Measurements from ENCODE around the gene SMPD4. TPM values are rescaled to one million over a fixed set of nuclear protein-coding genes. Genes with fewer than 3 reads are reported as not detected.
"Not testable (repeated sequence)": the region's sequence is repeated elsewhere in the genome, so short reads cannot be mapped to it uniquely, and the experiment has no call there.

SMPD4 gene
- total RNA-seq, 2 donors from 2014 or later: 20.7 to 23.8 TPM

DNA sequence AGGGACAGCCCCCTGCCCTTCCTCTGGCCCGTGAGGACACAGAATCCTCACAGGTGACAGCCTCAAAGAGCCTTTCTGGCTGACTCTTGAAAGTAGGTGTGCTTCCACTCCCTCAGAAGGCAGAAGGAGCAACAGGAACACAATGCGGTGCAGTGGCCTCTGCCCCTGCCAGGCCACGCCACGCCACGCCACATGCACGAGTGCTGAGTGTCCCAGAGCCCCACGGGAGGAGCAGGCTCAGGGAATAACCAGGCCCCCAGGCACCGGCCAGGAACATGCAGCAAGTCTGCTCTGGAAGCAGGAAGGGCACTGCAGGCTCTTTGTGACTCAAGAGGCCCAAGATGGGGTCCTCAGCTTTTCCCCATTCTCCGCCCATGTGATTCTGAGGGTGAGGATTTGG is 18.4 kb downstream of the SMPD4 start:
- Histone ChIP-seq H3K36me3 (peaks cover 38% of the 10 kb centered on the region), H3K4me1 (peaks cover 0 to 4% of the 10 kb centered on the region in 2 donors), H3K9me3 (no peaks in the 10 kb centered on the region), H3K27me3 (no peaks in the 10 kb centered on the region), H3K4me3 (no peak overlapping the region), H3K27ac (no peak overlapping the region)
- no peak for DNase-seq (ENCODE audit: low spot score)
- TF ChIP-seq CTCF (IDR thresholded peaks at IDR 0.05): no peak

DNA sequence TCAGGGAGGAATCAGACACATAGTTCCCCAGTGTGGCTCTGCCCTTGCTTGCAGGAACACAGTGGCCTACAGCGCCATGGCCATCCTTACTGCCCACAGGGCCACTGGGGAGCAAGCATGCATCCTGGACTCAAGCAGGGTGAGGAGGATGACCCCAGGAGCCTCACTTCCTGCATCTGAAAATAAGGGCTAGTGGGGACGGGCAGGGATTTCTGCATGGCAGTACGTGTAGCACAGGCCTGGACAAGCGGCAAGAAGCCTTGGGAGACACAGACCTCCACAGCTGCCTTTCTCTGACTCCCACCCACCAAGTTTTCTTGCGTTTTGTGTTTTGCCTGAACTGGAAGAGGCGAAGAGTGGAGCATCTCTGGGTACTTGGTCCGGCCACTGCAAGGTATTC is 18.9 kb downstream of the SMPD4 start:
- H3K36me3 ChIP-seq: peaks cover 33% of the 10 kb centered on the region
- H3K9me3 ChIP-seq; H3K4me3 ChIP-seq; H3K27me3 ChIP-seq; DNase-seq (ENCODE audit: low spot score); H3K27ac ChIP-seq; H3K4me1 ChIP-seq: not testable (repeated sequence)

DNA sequence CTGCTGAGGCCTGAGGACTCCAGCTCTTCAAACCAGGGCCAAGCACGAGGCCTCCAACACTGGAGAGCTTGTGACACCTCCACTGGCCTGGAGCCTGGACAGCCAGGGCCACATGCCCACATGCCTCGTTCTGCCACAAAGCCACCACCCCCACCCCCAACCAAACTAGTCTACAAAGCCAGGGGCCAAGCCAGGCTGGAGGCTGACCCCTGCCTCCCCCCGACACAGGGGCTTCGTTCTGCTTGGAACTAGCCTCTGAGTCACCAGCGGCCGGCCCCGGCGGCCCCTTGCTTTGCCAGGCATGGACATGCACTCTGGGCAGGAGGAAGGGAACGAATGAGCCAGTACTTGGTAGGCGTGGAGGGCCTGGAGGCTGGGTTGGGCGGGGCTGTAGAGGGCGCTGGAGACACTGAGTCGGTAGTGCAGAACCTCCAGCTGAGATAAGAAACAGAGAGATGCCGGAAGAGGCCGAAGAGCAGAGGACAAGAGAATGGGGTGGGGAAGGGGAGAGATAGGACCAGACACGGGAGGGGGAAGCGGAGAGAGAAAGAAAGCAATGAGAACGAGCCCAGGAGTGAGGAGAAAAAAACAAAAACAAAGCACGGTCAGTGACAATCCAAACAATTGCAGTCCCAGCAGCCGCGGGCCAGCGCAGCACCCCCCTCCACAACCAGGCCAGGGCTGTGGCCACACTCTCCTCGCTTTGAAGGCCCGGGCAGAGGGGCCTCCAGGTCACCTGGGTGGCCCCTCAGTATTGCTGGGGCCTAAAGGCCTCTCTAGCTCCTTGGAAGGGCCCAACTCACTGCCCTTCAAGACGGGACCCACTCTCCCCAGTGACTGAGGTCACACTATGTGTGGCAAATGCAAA is 20.3 kb downstream of the SMPD4 start:
- not testable (repeated sequence) for H3K9me3 ChIP-seq; H3K27me3 ChIP-seq; H3K4me1 ChIP-seq; DNase-seq (ENCODE audit: low spot score); H3K4me3 ChIP-seq
- Histone ChIP-seq H3K27ac (peak overlapping the region; percentile 26 to 61), H3K36me3 (peaks cover 25% of the 10 kb centered on the region)

DNA sequence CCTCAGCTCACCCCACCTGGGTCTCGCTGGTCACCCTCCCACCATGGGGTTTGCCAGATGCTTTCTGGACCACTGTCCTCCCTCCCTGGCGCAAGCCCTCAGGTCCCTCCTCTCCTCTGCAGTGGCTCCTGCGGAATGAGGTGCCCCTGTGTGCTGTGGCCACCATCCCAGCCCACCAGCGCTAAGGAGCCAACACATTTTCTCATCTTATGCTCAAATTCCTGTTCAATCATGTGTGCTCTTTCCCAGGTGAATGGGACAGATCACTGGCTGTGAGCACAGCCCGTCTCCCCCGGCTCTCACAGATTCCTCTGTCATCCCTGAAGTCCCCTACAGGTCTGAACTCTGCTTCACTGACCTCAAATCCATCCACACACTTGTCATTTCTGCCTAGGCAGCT is 21.3 kb downstream of the SMPD4 start:
- no peaks in the 10 kb centered on the region for H3K27me3 ChIP-seq
- H3K4me1 ChIP-seq: peaks cover 0 to 8% of the 10 kb centered on the region in 2 donors
- no peak for TF ChIP-seq CTCF (IDR thresholded peaks at IDR 0.05)
- no peak for DNase-seq (ENCODE audit: low spot score)
- peaks cover 16% of the 10 kb centered on the region for H3K36me3 ChIP-seq
- no peaks in the 10 kb centered on the region for H3K9me3 ChIP-seq
- H3K27ac ChIP-seq: peak overlapping the region in 1 of 2 donors; percentile 46
- no peak overlapping the region for H3K4me3 ChIP-seq

DNA sequence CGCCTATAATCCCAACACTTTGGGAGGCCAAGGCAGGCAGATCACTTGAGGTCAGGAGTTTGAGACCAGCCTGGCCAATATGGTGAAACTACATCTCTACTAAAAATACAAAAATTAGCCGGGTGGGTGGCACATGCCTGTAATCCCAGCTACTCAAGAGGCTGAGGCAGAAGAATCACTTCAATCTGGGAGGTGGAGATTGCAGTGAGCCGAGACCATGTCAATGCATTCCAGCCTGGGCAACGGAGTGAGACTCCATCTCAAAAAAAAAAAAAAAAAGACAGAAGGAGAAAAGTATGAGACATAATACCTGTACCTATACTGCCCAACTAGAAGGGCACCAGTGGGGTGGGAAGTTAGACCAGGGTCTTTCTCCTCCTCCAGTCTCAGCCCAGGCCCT is 22.0 kb downstream of the SMPD4 start:
- DNase-seq (ENCODE audit: low spot score); H3K9me3 ChIP-seq; H3K36me3 ChIP-seq; H3K4me3 ChIP-seq; H3K4me1 ChIP-seq; H3K27ac ChIP-seq; H3K27me3 ChIP-seq: not testable (repeated sequence)

- no peak for TF ChIP-seq CTCF (IDR thresholded peaks at IDR 0.05)
- Histone ChIP-seq H3K27ac (no peak overlapping the region), H3K9me3 (no peaks in the 10 kb centered on the region), H3K36me3 (peaks cover 2% of the 10 kb centered on the region), H3K27me3 (no peaks in the 10 kb centered on the region), H3K4me3 (no peak overlapping the region), H3K4me1 (peaks cover 0 to 8% of the 10 kb centered on the region in 2 donors)
- DNase-seq (ENCODE audit: low spot score): no peak
These were observed 22.8 kb downstream of the SMPD4 start for GRCh38 chr2:130158631-130159030.

GRCh38 chr2:130157825-130158514 is 23.4 kb downstream of the SMPD4 start:
- DNase-seq (ENCODE audit: low spot score); H3K4me3 ChIP-seq; H3K27me3 ChIP-seq; H3K9me3 ChIP-seq; H3K4me1 ChIP-seq; H3K36me3 ChIP-seq; H3K27ac ChIP-seq: not testable (repeated sequence)

DNA sequence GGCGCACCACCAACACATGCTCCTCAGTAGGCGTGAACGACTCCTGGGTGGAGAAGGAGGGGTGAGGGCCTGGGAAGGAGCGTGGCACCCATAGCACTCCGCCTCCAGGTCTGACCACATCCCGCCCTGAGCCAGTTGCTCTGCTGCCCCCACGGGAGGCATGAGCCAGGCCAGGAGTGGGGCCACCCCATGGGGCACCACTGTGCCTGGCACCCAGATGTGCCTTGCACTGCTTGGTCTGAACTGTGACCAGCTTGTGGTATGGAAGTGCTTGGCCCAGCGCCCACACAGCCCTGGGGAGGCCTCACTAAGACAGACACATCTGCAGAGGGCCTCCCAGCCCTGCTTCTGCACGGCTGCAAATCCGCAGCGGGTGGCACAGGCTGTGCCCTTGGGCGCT is 24.0 kb downstream of the SMPD4 start:
- H3K36me3 ChIP-seq; H3K4me3 ChIP-seq; DNase-seq (ENCODE audit: low spot score); H3K27ac ChIP-seq; H3K4me1 ChIP-seq; H3K27me3 ChIP-seq; H3K9me3 ChIP-seq: not testable (repeated sequence)

Measured in right atrium auricular region (tissue), 2 donors.